GM19468 (cell line): ENCODE measurements around the gene FARP2.

Experiments
- ATAC-seq: cut with Tn5 transposase; IDR thresholded peaks from one replicate; pipeline ENCODE4 v1.9.1; 2021; ENCODE audit warnings: mild to moderate bottlenecking, moderate library complexity, moderate number of reproducible peaks; ENCODE audit not compliant: unreplicated experiment; ENCODE audit errors: extremely low read depth

Gene FARP2

DNA sequence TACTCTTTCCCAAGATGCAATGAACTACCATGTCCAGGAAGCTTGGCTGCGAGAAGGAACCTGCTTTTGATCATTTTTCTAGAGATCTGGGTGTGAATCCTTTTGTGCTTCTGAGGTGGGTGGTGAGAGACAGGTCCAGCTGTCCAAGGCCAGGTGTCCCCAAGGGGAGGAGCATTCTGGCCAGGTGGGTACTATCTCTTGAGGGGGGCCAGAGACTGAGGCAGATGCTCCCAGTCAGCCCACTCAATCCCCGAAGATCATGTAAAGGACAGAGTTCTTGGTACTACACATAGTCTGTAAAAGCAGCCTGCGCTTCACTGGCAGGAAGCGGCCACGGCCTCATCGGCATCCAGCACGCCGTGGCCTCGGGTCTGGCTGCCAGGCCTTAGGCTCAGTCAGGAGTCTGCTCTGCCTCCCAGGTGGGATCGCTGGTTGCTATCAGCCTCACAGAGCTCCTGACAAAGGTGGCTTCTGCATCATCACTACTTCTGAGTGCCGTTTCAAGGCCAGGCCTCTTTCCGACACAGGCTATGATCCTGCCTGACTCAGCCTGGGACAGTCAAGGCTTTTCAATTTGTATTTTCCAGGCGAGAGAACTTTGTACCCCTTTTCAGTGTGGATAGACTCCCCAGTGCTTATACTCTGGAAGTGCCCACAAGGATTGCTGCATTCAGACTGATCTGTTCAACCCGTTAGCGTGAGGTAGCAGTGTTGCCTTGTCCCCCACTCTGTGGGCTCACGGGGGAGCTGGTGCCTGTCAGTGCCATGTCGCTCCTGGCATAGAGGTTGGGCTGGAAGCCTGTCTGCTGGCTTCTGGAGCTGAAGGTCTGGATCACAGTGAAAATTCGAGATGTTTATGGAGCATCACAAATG is 123.2 kb downstream of the FARP2 start:
- ATAC-seq, result no peak

DNA sequence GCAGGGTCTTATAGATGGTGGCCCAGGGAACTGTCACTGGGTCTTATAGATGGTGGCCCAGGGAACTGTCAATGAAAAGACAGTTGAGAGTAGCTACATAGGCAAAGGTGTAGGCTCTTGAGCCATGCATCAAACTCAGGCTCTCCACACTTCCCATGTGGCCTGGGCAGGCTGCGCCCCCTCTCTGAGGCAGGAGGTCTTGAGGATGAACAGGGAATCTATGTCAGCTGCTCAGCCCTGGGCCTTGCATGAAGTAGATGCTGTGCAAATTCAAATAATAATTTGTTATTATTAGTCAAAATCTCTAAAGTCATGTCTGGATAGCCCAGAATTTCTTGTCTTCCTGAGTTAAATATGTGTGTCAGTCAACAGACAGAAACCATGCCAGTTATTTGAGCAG is 125.6 kb downstream of the FARP2 start:
- ATAC-seq, result no peak

DNA sequence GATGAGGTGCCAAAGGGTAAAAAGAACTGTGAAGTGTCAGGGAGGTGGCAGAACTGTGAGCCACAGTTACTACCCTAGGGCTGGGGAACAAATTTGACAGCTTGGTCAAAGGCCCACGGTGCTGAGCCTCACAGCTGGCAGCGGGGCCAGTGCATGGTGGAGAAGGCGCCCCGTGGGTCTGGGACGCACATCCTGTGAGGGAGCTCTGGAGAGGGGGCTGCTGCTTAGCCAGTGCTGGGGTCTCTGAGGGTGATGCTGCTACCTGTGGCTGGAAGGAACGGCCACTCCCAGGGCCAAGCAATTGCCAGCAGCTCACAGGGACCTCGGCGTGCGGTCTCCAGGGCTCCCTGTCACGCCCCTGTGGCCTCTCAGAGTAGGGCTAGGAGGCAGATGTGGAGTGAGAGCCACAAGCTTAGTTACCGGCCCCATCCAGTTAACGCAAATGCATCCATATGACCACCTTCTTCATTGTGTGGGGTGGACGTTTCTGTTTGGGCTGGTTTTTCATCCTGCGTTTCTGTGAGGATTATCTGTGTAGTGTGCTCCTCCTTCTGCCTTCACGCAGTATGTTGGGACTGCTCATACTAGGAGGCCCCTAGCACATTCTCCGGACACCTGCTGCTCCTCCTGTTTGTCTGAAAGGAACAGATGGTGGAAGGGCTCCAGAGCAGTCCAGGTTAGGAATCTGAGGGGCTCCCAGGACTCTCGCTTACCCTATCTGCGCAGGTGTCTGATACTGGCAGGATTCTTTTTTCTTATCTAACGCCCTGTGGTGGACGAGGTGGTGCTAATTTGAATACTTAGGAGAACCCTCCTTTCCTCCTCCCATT is 126.3 kb downstream of the FARP2 start:
- ATAC-seq, result no peak

DNA sequence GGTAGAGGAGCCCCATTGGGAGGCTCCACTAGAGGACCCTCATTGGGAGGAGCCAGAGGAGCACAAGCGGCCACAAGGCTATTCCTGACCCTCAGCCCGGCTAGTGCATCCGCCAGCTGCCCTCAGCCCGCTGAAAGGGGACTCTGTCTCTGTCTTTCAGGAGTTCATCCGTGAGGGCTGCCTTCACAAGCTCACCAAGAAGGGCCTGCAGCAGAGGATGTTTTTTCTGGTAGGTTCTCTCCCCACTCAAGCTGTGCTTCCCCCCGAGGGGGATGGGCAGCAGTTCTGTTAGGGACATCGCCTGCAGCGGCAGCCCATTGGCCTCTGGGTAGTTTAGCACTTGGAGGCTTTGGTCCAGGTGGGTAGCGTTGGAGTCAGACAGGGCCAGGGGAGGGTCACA is 127.2 kb downstream of the FARP2 start:
- ATAC-seq, result no peak

DNA sequence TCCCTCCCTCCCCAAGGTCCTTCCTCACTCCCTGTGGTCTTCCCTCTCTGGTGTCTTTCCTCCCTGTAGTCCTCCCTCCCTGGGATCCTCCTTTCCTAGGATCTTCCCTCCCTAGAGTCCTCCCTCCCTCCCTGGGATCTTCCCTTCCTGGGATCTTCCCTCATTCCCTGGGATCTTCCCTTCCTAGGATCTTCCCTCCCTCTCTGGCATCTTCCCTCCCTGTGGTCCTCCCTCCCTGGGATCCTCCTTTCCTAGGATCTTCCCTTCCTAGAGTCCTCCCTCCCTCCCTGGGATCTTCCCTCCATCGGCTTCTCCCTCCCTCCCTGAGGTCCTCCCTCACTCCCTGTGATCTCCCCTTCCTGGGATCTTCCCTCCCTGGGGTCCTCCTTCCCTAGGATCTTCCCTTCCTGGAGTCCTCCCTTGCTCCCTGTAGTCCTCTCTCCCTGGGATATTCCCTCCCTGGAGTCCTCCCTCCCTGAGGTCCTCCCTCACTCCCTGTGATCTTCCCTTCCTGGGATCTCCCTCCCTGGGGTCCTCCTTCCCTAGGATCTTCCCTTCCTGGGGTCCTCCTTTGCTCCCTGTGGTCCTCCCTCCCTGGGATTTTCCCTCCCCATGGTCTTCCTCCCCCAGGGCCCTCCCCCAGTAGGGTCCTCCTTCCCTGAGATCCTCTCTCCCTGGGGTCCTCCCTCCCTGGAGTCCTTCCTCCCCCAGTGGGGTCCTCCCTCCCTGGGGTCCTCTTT is 129.3 kb downstream of the FARP2 start:
- ATAC-seq, result no peak

DNA sequence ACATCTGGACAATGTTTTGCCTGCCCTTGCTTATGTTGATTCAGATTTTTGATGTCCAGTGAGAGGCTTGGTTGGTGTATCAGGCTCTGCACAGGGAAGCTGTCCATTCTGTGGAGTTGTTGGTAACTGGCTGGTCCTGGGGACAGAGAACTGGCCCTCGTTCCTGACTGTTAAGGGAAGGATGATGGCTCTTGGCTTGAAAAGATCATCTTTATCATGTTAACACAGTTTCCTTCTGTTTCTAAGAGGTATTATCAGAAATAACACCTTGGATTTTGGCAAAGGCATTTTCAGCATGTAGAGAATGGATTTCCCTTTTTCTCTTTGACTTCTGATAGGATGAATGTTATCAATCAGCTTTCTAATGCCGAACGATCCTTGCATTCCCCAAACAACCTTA is 133.0 kb downstream of the FARP2 start:
- ATAC-seq, result no peak

DNA sequence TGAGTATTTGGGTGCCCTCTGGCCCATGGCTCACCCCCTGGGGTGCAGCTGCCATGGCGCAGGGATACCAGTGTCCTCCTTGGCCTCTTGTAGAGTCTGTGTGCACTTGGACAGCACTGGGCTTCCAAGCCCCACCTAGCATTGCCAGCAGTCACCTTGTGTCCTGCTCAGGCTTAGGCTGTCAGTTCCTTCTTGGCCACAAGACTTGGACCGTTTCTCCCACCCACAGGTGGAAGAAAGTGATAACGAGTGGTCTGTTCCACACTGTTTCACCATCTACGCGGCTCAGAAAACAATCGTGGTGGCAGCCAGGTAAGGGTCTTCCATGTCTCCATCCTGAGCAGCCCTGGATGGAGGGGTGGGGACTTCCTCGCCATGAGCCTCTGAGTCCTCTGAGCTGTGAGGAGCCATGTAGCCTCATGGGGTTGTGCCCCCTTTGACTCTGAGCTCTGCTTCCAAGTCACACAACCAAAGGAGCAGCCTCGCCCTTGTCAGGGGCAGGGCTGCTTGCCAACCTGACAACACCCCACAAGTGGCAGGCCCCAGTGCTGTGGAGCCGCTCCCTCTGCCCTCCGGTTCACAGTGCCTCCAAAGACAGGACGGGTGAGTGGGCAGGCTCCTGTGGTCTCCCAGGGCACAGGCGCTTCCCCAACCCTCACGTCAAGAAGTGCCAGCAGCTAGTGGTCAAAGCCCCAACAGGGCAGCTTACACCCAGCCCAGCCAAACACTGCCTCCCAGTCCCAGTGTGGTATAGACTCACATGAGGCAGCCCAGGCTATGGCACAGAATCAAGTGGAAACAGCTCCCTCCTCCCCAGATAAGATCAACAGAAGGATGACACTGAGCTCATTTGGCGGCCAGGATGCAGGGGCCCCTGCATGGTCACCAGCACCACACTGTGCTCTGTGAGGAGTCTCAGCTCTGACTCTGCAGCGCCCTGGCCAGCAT is 133.9 kb downstream of the FARP2 start:
- ATAC-seq, result no peak

DNA sequence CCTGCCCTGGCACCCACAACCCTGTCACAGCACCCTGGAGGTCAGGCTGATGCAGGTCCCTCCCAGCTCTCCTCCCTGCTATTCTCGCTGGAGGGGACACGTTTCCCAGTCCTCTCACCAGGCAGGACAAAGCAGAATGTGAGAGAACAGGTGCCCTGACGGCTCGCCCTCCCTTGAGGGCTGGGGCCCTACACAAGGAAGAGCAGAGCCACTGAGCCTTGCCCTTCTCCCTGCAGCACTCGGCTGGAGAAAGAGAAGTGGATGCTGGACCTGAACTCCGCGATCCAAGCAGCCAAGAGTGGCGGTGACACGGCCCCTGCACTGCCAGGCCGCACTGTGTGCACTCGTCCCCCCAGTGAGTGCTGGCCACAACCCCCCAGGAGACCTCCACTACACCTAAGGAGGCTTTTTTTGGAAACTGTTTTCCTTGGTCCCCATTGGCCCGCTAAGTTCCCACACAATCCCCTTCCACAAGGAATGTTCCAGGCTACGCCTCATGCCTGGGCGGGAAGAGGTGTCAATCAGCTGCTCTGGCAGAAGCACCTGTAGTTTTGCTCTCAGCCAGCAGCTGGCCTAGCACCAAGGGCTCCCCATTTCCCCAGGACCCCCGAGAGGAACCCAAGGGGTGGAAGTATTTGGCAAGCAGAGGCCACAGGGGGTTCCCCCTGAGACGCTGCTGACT is 134.9 kb downstream of the FARP2 start:
- ATAC-seq, result no peak

DNA sequence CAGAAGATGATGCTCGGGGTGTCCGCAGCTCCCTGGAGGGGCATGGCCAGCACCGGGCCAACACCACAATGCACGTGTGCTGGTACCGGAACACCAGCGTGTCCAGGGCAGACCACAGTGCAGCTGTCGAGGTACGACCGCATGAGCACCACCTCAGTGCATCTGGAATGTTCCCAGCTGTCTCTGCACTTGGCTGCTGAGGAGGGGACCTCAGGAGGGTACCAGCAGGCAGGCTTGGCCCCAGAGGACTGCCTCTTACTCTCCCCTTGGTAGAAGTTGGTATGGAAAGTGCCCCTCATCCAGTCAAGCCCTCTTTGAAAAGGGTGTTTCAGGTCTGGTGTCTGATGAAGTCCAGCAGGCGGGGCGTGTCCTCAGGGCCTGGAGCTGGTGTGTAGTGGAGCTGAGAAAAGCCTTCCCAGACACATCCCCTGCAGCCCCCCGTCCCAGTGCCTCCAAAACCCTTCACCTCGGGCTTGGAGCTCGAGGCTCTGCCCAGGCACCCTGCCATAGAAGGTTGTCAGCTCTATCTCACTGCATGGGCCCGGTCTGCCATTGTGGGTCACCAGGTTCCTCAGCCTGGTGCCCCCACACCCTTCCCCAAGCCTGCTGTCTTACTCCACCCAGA is 135.6 kb downstream of the FARP2 start:
- no peak for ATAC-seq

DNA sequence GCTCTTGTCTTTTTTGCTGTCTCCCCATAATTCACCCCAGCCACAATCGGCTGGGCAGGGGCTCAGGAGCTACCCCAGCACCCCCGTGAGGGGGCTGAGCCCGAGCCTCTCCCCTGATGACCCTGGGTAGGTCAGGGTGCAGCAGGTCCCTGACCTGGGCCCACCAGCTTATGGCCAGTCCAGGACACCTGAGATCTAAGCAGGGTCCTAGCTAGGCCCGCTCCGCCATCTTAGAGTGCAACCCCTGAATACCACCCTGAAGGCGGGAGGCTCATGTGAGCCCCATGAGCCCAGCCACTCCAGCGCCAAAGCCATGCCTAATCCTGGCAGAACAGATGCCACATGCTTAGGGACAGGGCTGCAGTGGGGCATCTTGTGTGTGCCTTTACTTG is 136.1 kb downstream of the FARP2 start:
- no peak for ATAC-seq

DNA sequence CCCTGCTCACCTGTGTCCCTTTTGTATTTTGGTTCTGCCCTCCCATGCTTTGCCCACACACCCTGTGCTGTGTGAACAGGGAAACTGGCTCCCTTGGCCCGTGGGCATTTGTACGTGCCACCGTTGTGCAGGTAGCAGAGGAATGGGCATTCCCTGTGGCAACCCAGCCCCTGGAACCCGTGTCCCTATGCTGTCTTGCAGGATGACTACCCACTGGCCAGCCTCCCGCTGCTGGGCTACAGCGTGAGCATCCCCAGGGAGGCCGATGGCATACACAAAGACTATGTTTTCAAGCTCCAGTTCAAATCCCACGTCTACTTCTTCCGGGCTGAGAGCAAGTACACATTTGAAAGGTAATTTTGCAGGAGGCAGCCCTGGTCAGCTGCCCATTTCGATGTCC is 137.0 kb downstream of the FARP2 start:
- no peak for ATAC-seq

DNA sequence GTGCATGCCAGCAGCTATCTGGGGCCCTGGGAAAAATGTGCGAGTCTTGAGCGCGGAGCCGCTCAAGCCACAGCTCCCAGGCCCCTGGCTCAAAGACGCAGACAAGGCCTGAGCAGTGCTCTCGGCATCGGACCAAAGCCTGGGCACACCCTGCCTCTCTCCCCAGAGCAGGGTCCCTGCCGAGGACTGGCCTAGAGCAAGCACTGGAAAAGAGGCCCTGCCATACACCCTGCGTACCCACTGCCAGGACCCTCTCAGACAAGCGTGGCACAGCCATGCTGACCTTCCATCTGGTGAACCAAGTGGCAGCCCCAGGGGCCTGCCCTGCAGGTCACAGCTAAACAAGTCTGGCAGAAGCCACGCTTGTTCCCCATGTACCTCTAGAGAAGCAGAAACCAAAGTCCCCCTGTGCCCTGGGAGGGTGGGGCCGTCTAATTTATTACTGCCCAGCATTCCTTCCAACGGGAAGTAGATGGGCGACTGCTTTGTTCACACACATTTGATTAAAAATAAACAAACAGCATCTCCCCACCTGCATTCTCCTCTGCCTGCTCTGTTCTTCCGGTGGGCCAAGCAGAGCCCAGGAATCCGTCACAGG is 138.3 kb downstream of the FARP2 start:
- ATAC-seq, result no peak

DNA sequence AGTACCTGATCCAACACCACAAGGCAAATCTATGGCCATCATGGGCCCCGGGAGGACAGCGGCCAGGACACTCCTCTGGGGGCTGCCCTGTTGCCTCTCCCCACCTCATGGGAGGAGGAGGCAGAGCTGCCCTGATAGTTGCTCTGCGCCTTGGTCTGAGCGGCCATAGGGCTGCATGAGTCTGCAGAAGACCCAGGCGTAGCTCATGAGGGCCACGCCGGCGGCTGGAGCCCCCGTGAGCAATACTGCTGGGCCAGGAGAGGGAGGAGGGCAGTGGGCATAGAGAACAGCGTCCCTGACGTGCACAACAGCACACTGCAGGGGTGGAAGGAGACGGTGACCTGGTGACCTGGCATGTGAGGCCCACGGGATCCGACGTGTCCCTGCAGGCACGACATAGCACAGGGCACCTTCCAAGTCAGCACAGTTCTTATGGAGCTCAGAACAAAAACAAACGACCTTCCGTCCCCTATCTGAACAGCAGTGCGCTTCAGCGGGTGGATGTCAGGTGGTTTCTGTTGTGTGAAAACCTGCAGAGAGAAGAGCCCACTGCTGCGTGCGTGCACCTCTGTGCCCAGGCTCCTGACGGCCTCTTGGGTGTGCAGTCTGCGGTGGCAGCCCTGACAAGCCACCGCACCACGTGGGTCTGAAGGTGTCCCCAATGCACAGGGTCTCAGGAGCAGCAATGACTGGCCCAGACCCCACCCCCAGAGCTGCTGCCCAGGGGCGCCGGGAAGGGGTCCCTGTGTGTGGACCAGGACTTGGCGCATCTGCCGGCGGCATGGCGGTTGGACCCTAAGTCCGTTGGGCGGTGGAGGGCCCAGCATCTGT is 139.3 kb downstream of the FARP2 start:
- no peak for ATAC-seq

DNA sequence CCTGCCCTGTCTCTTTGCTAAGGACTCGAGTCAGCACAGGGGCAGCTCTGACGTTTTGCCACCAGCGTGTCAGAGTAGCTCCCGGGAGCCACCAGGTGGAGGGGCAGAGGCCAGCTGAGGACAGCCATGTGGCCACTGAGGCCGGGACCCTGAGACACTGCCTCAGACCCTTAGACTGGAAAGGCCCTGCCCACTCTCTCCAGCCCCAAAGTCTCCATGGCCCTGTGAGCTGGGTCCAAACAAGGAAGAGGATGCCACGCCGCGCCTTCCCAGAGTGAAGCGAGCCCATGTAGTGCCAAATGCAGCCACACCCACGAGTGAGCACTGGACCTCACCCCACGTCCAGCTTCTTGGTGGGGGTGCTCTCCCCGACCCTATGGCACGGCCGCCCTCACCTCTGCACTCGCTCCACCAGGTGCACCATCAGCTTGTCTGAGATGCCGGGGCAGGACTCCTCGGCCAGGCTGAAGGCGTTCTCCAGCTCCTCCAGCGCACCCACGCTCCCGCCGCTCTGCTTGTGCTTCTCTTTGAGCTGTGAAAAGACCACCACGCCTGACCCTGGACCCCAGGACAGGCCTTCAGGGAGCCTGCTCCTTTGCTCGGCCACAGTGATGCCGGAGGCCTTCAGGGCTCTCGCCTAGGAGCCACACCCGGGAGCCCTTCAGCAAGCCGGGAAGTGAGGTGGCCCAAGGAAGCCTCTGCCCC is 140.1 kb downstream of the FARP2 start:
- ATAC-seq, result no peak

DNA sequence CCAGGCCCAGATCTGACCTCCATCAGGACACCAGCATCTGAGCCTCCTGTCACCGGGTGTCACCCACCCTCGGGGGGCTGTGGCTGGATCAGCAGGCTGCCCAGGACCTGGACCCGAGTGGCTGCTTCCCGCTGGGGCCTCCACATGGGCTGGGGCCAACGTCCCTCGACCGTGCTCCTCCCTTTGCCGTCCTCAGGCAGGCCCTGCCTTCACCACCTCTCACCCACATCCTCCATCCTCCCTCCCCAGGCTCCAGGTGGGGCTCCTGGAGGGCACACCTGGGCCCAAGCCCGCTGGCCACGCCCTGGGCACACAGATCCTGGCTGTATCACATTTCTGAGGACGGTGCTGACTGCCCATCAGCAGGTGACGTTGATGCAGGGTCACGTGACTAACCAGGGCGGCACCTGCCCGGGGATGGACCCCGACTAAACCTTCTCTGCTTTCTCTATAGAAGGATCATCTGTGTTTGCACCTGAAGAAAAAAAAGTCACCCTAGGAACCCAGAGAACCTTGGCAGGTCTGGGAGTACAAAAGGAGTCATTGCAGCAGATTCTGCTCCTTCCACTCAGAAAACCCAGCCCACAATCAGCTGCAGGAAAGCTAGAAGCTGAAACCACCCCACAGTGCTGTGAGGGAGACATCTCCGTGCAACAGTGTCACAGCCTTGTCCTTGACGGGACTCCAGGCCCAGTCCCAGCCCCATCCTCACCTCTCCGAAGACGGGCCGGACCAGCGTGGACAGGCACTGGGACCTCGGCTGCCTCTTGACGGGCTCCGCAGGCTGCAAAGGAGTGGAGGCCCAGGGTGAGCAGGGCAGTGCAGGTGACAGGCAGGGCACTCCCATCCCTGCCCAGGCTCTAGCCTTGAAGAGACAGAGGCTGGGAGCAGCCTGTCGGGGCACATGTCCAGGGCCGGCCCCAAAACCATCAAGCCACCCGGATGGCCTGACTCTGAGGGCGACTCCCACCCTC is 141.1 kb downstream of the FARP2 start:
- no peak for ATAC-seq
